ENCODE data around the gene PIP5K1B.

The PIP5K1B gene

DNA sequence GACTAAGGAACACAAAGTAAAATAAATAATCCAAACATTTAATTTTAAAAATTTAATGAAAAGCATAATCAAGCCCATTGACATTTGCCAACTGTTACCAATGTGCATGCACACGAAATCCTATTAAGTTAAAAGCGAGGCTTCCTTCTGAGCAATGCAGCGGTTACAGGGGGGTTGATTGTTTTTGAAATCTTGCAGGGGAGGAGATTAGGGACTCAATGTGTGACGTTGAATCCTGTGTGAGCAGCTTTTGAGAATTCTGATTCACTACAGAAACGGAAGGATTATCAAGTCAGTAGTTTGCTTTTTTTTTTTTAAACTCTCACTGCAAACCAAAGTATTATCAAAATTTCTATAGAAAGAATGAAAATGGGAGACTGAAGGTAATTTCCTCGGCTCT lies 199.4 kb downstream of the PIP5K1B start:
- TF ChIP-seq SUZ12 (IDR thresholded peaks at IDR 0.05; ENCODE audit: extremely low read depth, insufficient read depth, insufficient read length) (no peak), YY1 (IDR thresholded peaks at IDR 0.05; ENCODE audit: insufficient read depth, insufficient read length) (no peak), ZNF274 (IDR thresholded peaks at IDR 0.05; ENCODE audit: low read depth, low read length) (no peak)
- H3K4me3 ChIP-seq (ENCODE audit: insufficient read length, low read depth): no peak overlapping the region
- H3K9ac ChIP-seq (ENCODE audit: insufficient read length, low read depth): no peak overlapping the region
- H3K36me3 ChIP-seq (ENCODE audit: insufficient read depth, insufficient read length, low read length): no peaks in the 10 kb centered on the region
- no peak for DNase-seq (ENCODE audit: low read depth, low spot score)
- no peaks in the 10 kb centered on the region for H3K9me3 ChIP-seq (ENCODE audit: insufficient read depth, low read length)
- H3K4me1 ChIP-seq (ENCODE audit: insufficient read depth, insufficient read length): no peaks in the 10 kb centered on the region
- H3K27me3 ChIP-seq (ENCODE audit: insufficient read depth, insufficient read length): no peaks in the 10 kb centered on the region

DNA sequence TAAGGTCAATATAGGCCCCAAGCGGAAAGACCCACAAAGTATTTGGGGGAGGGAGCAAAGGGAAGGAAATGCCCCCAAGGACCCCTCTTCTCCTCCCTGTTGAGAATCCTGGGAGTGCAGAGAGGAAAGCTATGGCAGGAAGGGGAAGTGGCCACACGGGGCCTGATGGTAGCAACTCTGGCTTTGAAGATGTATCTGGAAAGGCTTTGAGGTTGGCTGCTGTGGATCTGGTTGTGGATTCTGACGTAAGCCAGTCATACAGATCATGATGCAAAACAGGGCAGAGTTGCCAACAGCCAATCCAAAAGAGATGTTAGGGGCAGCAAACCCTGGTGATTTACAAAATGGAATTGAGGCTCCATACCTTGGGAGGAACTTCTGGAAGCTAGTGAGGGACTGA lies 200.1 kb downstream of the PIP5K1B start:
- no peak overlapping the region for H3K9ac ChIP-seq (ENCODE audit: insufficient read length, low read depth)
- H3K9me3 ChIP-seq (ENCODE audit: insufficient read depth, low read length): no peaks in the 10 kb centered on the region
- H3K4me1 ChIP-seq (ENCODE audit: insufficient read depth, insufficient read length): no peaks in the 10 kb centered on the region
- TF ChIP-seq YY1 (IDR thresholded peaks at IDR 0.05; ENCODE audit: insufficient read depth, insufficient read length): no peak
- no peak for TF ChIP-seq SUZ12 (IDR thresholded peaks at IDR 0.05; ENCODE audit: extremely low read depth, insufficient read depth, insufficient read length)
- H3K36me3 ChIP-seq (ENCODE audit: insufficient read depth, insufficient read length, low read length): no peaks in the 10 kb centered on the region
- no peaks in the 10 kb centered on the region for H3K27me3 ChIP-seq (ENCODE audit: insufficient read depth, insufficient read length)
- no peak for DNase-seq (ENCODE audit: low read depth, low spot score)
- no peak overlapping the region for H3K4me3 ChIP-seq (ENCODE audit: insufficient read length, low read depth)

DNA sequence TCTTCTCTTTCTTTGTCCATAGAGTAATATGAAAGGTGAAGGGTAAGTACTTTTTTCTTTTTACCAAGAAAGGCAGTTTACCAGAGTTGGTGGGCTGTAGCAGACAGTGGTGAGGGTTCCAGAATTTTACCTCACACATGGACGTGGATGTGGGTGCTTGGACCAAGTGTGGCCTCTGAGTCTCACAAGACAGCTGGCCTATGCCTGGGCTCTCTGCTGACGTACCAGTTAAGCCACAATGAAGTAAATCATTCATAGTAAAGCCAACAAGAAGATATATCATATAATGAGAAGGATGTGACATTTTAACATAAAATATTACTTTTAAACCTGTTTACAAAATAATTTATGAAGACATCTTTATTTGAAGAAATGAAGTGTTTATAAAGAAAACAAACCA lies 202.9 kb downstream of the PIP5K1B start:
- Histone ChIP-seq H3K36me3 (ENCODE audit: insufficient read depth, insufficient read length, low read length) (no peaks in the 10 kb centered on the region), H3K27me3 (ENCODE audit: insufficient read depth, insufficient read length) (no peaks in the 10 kb centered on the region), H3K4me3 (ENCODE audit: insufficient read length, low read depth) (no peak overlapping the region), H3K9me3 (ENCODE audit: insufficient read depth, low read length) (no peaks in the 10 kb centered on the region), H3K9ac (ENCODE audit: insufficient read length, low read depth) (no peak overlapping the region), H3K4me1 (ENCODE audit: insufficient read depth, insufficient read length) (no peaks in the 10 kb centered on the region)
- DNase-seq (ENCODE audit: low read depth, low spot score): no peak
- no peak for TF ChIP-seq SUZ12 (IDR thresholded peaks at IDR 0.05; ENCODE audit: extremely low read depth, insufficient read depth, insufficient read length)
- TF ChIP-seq YY1 (IDR thresholded peaks at IDR 0.05; ENCODE audit: insufficient read depth, insufficient read length): no peak
- no peak for TF ChIP-seq ZNF274 (IDR thresholded peaks at IDR 0.05; ENCODE audit: low read depth, low read length)

DNA sequence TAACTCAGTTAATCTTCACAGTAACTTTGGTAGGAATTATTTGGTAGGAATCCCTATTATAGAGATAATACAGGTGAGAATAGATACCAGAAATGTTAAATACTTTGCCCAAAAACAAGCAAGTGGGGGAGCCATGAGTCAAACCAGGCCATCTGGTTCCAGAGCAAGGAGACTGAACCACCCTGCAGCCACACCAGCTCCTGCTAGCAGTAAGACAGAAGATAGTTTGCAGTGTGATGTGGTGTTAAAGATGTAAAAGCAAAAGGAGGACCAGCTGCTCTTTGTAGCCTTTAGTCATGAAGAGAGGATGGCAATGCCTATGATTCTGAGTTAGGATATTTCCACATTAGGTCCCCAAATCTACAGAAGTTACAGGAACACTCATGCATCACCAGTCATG lies 207.5 kb downstream of the PIP5K1B start:
- H3K4me3 ChIP-seq (ENCODE audit: insufficient read length, low read depth): no peak overlapping the region
- TF ChIP-seq YY1 (IDR thresholded peaks at IDR 0.05; ENCODE audit: insufficient read depth, insufficient read length) (no peak), SUZ12 (IDR thresholded peaks at IDR 0.05; ENCODE audit: extremely low read depth, insufficient read depth, insufficient read length) (no peak), ZNF274 (IDR thresholded peaks at IDR 0.05; ENCODE audit: low read depth, low read length) (no peak)
- no peaks in the 10 kb centered on the region for H3K27me3 ChIP-seq (ENCODE audit: insufficient read depth, insufficient read length)

DNA sequence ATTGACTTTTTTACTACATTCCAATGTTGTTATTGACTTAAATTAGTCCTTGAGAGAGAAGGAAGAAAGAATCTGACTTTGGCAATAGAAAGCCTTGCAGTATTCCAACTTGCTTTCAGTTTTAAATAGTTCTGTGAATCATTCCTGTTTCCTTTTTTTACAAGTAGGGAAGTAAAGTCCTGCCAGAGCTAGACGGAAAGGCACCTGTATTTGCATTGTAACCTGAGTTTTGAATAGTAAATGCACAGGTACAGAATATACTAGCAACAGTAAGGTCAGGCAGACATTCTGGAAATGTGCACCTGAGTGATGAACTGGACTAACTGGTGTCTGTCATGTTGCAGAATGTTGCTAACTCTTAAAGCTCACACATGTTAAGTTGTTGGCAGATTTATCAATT lies 208.0 kb downstream of the PIP5K1B start:
- H3K27me3 ChIP-seq (ENCODE audit: insufficient read depth, insufficient read length): no peaks in the 10 kb centered on the region
- H3K4me1 ChIP-seq (ENCODE audit: insufficient read depth, insufficient read length): no peaks in the 10 kb centered on the region
- TF ChIP-seq SUZ12 (IDR thresholded peaks at IDR 0.05; ENCODE audit: extremely low read depth, insufficient read depth, insufficient read length) (no peak), YY1 (IDR thresholded peaks at IDR 0.05; ENCODE audit: insufficient read depth, insufficient read length) (no peak), ZNF274 (IDR thresholded peaks at IDR 0.05; ENCODE audit: low read depth, low read length) (no peak)
- no peak overlapping the region for H3K9ac ChIP-seq (ENCODE audit: insufficient read length, low read depth)
- DNase-seq (ENCODE audit: low read depth, low spot score): no peak
- no peak overlapping the region for H3K4me3 ChIP-seq (ENCODE audit: insufficient read length, low read depth)
- H3K36me3 ChIP-seq (ENCODE audit: insufficient read depth, insufficient read length, low read length): no peaks in the 10 kb centered on the region
- no peaks in the 10 kb centered on the region for H3K9me3 ChIP-seq (ENCODE audit: insufficient read depth, low read length)

More for the DNA sequence above, 207.5 kb downstream of the PIP5K1B start:
- no peaks in the 10 kb centered on the region for H3K9me3 ChIP-seq (ENCODE audit: insufficient read depth, low read length)
- no peaks in the 10 kb centered on the region for H3K36me3 ChIP-seq (ENCODE audit: insufficient read depth, insufficient read length, low read length)
- H3K4me1 ChIP-seq (ENCODE audit: insufficient read depth, insufficient read length): no peaks in the 10 kb centered on the region
- H3K9ac ChIP-seq (ENCODE audit: insufficient read length, low read depth): no peak overlapping the region
- DNase-seq (ENCODE audit: low read depth, low spot score): no peak

DNA sequence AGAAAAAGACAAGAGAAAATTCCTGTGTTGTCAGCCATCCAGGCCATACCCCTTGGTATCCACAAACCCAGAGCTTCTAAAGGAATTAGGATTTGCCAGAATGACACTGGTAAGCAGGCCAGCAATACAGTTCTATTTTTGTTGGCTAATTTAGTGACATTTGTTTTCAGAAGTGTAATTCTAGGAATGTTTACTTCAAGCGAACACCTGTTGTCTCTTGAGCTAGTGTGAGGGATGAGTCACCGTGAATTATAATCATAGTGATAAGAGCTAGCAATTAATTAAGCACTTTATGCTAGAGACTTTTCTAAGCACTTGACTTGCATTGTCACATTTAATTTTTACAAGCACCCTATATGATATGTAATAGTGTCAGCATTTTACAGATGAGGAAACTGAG lies 209.7 kb downstream of the PIP5K1B start:
- Histone ChIP-seq H3K4me1 (ENCODE audit: insufficient read depth, insufficient read length) (no peaks in the 10 kb centered on the region), H3K36me3 (ENCODE audit: insufficient read depth, insufficient read length, low read length) (no peaks in the 10 kb centered on the region), H3K27me3 (ENCODE audit: insufficient read depth, insufficient read length) (no peaks in the 10 kb centered on the region), H3K9me3 (ENCODE audit: insufficient read depth, low read length) (no peaks in the 10 kb centered on the region), H3K4me3 (ENCODE audit: insufficient read length, low read depth) (no peak overlapping the region), H3K9ac (ENCODE audit: insufficient read length, low read depth) (no peak overlapping the region)
- no peak for DNase-seq (ENCODE audit: low read depth, low spot score)
- TF ChIP-seq ZNF274 (IDR thresholded peaks at IDR 0.05; ENCODE audit: low read depth, low read length) (no peak), YY1 (IDR thresholded peaks at IDR 0.05; ENCODE audit: insufficient read depth, insufficient read length) (no peak), SUZ12 (IDR thresholded peaks at IDR 0.05; ENCODE audit: extremely low read depth, insufficient read depth, insufficient read length) (no peak)

DNA sequence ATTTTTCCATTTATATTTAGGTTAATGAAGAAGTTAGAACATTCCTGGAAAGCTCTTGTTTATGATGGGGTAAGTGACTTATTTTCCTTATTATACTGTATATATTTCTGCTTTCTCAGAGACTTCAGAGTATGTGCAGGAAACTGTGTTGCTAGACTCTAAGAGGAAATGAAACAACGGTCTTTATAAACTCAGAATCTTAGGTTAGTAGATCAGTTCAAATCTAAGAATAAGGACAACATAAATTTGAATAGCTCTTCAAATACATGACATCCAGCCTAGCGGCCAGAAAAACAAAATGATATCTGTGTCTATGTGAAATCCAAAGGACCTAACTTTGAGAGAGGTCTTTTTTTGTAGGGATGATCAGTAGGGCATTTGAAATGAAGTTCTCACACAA lies 214.6 kb downstream of the PIP5K1B start:
- H3K27me3 ChIP-seq (ENCODE audit: insufficient read depth, insufficient read length): no peaks in the 10 kb centered on the region
- no peaks in the 10 kb centered on the region for H3K36me3 ChIP-seq (ENCODE audit: insufficient read depth, insufficient read length, low read length)
- no peaks in the 10 kb centered on the region for H3K4me1 ChIP-seq (ENCODE audit: insufficient read depth, insufficient read length)
- DNase-seq (ENCODE audit: low read depth, low spot score): no peak
- TF ChIP-seq ZNF274 (IDR thresholded peaks at IDR 0.05; ENCODE audit: low read depth, low read length) (no peak), YY1 (IDR thresholded peaks at IDR 0.05; ENCODE audit: insufficient read depth, insufficient read length) (no peak), SUZ12 (IDR thresholded peaks at IDR 0.05; ENCODE audit: extremely low read depth, insufficient read depth, insufficient read length) (no peak)
- H3K9ac ChIP-seq (ENCODE audit: insufficient read length, low read depth): no peak overlapping the region
- H3K9me3 ChIP-seq (ENCODE audit: insufficient read depth, low read length): no peaks in the 10 kb centered on the region
- no peak overlapping the region for H3K4me3 ChIP-seq (ENCODE audit: insufficient read length, low read depth)

DNA sequence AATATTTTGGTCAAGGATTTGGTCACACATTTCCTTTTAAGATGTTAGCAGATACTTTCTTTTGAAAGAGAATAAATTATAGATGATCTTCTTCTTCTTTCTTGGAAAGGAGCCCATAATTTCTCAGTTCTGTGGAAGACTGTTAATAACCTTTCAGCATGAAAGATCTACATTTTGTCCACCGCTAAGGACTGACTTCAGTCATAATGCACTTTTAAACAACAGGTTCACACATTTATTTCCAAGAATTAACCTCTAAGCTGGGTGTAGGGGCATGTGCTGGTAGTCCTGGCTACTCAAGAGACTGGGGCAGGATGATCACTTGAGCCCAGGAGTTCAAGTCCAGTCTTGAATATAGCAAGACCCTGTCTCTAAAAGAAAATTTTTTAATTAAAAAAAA lies 215.9 kb downstream of the PIP5K1B start:
- no peak for DNase-seq (ENCODE audit: low read depth, low spot score)
- Histone ChIP-seq H3K9me3 (ENCODE audit: insufficient read depth, low read length) (no peaks in the 10 kb centered on the region), H3K36me3 (ENCODE audit: insufficient read depth, insufficient read length, low read length) (no peaks in the 10 kb centered on the region), H3K4me1 (ENCODE audit: insufficient read depth, insufficient read length) (no peaks in the 10 kb centered on the region), H3K9ac (ENCODE audit: insufficient read length, low read depth) (no peak overlapping the region), H3K27me3 (ENCODE audit: insufficient read depth, insufficient read length) (no peaks in the 10 kb centered on the region), H3K4me3 (ENCODE audit: insufficient read length, low read depth) (no peak overlapping the region)
- no peak for TF ChIP-seq SUZ12 (IDR thresholded peaks at IDR 0.05; ENCODE audit: extremely low read depth, insufficient read depth, insufficient read length)
- TF ChIP-seq ZNF274 (IDR thresholded peaks at IDR 0.05; ENCODE audit: low read depth, low read length): no peak
- no peak for TF ChIP-seq YY1 (IDR thresholded peaks at IDR 0.05; ENCODE audit: insufficient read depth, insufficient read length)

Measured in NT2/D1 (cell line).